Measurements from ENCODE around the gene VAV3. TPM values are rescaled to one million over a fixed set of nuclear protein-coding genes. Genes with fewer than 3 reads are reported as not detected.

VAV3 gene
- total and polyA plus RNA-seq, 9 of the 15 experiments (the other 6 are each of a cell fraction or from before 2014, with no cell fraction given): not detected

DNA sequence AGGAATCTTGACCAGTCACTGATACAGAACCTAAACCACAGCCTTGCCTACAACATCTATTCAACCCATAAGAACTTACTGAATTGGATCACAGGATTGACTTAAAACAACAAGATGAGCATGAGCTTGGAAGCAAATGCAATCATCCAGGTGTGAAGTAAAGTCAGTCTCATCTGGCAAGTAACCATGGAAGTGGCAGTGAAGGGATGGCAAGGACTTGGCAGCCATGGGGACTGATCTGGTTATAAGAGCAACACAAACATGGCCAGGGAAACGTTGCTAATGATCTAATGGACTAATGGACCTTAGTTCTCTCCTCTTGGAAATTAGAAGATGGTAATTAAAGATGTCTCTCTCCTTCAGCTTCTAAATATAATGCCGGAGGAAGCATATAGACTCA lies 133.1 kb downstream of the VAV3 start (continued):
- TF ChIP-seq, protein P1, sequence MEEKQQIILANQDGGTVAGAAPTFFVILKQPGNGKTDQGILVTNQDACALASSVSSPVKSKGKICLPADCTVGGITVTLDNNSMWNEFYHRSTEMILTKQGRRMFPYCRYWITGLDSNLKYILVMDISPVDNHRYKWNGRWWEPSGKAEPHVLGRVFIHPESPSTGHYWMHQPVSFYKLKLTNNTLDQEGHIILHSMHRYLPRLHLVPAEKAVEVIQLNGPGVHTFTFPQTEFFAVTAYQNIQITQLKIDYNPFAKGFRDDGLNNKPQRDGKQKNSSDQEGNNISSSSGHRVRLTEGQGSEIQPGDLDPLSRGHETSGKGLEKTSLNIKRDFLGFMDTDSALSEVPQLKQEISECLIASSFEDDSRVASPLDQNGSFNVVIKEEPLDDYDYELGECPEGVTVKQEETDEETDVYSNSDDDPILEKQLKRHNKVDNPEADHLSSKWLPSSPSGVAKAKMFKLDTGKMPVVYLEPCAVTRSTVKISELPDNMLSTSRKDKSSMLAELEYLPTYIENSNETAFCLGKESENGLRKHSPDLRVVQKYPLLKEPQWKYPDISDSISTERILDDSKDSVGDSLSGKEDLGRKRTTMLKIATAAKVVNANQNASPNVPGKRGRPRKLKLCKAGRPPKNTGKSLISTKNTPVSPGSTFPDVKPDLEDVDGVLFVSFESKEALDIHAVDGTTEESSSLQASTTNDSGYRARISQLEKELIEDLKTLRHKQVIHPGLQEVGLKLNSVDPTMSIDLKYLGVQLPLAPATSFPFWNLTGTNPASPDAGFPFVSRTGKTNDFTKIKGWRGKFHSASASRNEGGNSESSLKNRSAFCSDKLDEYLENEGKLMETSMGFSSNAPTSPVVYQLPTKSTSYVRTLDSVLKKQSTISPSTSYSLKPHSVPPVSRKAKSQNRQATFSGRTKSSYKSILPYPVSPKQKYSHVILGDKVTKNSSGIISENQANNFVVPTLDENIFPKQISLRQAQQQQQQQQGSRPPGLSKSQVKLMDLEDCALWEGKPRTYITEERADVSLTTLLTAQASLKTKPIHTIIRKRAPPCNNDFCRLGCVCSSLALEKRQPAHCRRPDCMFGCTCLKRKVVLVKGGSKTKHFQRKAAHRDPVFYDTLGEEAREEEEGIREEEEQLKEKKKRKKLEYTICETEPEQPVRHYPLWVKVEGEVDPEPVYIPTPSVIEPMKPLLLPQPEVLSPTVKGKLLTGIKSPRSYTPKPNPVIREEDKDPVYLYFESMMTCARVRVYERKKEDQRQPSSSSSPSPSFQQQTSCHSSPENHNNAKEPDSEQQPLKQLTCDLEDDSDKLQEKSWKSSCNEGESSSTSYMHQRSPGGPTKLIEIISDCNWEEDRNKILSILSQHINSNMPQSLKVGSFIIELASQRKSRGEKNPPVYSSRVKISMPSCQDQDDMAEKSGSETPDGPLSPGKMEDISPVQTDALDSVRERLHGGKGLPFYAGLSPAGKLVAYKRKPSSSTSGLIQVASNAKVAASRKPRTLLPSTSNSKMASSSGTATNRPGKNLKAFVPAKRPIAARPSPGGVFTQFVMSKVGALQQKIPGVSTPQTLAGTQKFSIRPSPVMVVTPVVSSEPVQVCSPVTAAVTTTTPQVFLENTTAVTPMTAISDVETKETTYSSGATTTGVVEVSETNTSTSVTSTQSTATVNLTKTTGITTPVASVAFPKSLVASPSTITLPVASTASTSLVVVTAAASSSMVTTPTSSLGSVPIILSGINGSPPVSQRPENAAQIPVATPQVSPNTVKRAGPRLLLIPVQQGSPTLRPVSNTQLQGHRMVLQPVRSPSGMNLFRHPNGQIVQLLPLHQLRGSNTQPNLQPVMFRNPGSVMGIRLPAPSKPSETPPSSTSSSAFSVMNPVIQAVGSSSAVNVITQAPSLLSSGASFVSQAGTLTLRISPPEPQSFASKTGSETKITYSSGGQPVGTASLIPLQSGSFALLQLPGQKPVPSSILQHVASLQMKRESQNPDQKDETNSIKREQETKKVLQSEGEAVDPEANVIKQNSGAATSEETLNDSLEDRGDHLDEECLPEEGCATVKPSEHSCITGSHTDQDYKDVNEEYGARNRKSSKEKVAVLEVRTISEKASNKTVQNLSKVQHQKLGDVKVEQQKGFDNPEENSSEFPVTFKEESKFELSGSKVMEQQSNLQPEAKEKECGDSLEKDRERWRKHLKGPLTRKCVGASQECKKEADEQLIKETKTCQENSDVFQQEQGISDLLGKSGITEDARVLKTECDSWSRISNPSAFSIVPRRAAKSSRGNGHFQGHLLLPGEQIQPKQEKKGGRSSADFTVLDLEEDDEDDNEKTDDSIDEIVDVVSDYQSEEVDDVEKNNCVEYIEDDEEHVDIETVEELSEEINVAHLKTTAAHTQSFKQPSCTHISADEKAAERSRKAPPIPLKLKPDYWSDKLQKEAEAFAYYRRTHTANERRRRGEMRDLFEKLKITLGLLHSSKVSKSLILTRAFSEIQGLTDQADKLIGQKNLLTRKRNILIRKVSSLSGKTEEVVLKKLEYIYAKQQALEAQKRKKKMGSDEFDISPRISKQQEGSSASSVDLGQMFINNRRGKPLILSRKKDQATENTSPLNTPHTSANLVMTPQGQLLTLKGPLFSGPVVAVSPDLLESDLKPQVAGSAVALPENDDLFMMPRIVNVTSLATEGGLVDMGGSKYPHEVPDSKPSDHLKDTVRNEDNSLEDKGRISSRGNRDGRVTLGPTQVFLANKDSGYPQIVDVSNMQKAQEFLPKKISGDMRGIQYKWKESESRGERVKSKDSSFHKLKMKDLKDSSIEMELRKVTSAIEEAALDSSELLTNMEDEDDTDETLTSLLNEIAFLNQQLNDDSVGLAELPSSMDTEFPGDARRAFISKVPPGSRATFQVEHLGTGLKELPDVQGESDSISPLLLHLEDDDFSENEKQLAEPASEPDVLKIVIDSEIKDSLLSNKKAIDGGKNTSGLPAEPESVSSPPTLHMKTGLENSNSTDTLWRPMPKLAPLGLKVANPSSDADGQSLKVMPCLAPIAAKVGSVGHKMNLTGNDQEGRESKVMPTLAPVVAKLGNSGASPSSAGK (IDR thresholded peaks at IDR 0.05): no peak
- TF ChIP-seq, protein P2, sequence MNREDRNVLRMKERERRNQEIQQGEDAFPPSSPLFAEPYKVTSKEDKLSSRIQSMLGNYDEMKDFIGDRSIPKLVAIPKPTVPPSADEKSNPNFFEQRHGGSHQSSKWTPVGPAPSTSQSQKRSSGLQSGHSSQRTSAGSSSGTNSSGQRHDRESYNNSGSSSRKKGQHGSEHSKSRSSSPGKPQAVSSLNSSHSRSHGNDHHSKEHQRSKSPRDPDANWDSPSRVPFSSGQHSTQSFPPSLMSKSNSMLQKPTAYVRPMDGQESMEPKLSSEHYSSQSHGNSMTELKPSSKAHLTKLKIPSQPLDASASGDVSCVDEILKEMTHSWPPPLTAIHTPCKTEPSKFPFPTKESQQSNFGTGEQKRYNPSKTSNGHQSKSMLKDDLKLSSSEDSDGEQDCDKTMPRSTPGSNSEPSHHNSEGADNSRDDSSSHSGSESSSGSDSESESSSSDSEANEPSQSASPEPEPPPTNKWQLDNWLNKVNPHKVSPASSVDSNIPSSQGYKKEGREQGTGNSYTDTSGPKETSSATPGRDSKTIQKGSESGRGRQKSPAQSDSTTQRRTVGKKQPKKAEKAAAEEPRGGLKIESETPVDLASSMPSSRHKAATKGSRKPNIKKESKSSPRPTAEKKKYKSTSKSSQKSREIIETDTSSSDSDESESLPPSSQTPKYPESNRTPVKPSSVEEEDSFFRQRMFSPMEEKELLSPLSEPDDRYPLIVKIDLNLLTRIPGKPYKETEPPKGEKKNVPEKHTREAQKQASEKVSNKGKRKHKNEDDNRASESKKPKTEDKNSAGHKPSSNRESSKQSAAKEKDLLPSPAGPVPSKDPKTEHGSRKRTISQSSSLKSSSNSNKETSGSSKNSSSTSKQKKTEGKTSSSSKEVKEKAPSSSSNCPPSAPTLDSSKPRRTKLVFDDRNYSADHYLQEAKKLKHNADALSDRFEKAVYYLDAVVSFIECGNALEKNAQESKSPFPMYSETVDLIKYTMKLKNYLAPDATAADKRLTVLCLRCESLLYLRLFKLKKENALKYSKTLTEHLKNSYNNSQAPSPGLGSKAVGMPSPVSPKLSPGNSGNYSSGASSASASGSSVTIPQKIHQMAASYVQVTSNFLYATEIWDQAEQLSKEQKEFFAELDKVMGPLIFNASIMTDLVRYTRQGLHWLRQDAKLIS (CRISPR knock-in tag; IDR thresholded peaks at IDR 0.05): no peak
